Fibroblast of lung (primary cell): ENCODE data around the gene PPFIBP1. TPM values are rescaled to one million over a fixed set of nuclear protein-coding genes. Genes with fewer than 3 reads are reported as not detected.

Source experiments
- DNase-seq, 2 donors: peaks; one replicate each; pipeline versions ENCODE4 v3.0.0 to v3.0.0-alpha.2; 2010; ENCODE audit warnings: low read depth in 2 of 2
- H2AFZ ChIP-seq: 2 replicates; pipeline ENCODE4 v1.5.1; 2012; ENCODE audit warnings: low read length, control low read depth, inconsistent platforms
- H3K27ac ChIP-seq: 2 replicates; pipeline ENCODE4 v1.5.1; 2011; ENCODE audit warnings: low read length, control low read depth; ENCODE audit not compliant: insufficient read depth
- H3K27me3 ChIP-seq: 2 replicates; pipeline ENCODE4 v1.5.1; 2011; ENCODE audit warnings: mild to moderate bottlenecking, low read length; ENCODE audit not compliant: control insufficient read depth, insufficient read depth
- H3K36me3 ChIP-seq: 2 replicates; pipeline ENCODE4 v1.5.1; 2011; ENCODE audit warnings: low read length; ENCODE audit not compliant: control insufficient read depth, insufficient read depth
- H3K4me1 ChIP-seq: 2 replicates; pipeline ENCODE4 v1.5.1; 2011; ENCODE audit warnings: low read length; ENCODE audit not compliant: control insufficient read depth, insufficient read depth; ENCODE audit errors: extremely low read depth
- H3K4me2 ChIP-seq: 2 replicates; pipeline ENCODE4 v1.5.1; 2011; ENCODE audit warnings: low read length, control low read depth; ENCODE audit not compliant: insufficient read depth; ENCODE audit errors: extremely low read depth
- H3K4me3 ChIP-seq, 4 experiments: fragments of 200-600 bp in 1 of 4; sonication (generic) in 1 of 4; replicated peaks in 1 of 4; 2 replicates each; pipeline ENCODE4 v1.5.1; 2011 to 2016; ENCODE audit warnings: low read length in 4 of 4, low read depth in 3 of 4, mild to moderate bottlenecking in 3 of 4, control low read depth in 2 of 4, inconsistent platforms in 1 of 4, mixed read lengths in 1 of 4; ENCODE audit not compliant: insufficient read depth in 1 of 4; ENCODE audit errors: control extremely low read depth in 1 of 4
- H3K79me2 ChIP-seq: 2 replicates; pipeline ENCODE4 v1.5.1; 2012; ENCODE audit warnings: mild to moderate bottlenecking, low read length, inconsistent platforms; ENCODE audit not compliant: control insufficient read depth, insufficient read depth
- H3K9ac ChIP-seq: 2 replicates; pipeline ENCODE4 v1.5.1; 2011; ENCODE audit warnings: mild to moderate bottlenecking, low read length, control low read depth; ENCODE audit not compliant: insufficient read depth
- H3K9me3 ChIP-seq: 2 replicates; pipeline ENCODE4 v1.5.1; 2012; ENCODE audit warnings: low read depth, low read length; ENCODE audit not compliant: control insufficient read depth, insufficient read depth
- H4K20me1 ChIP-seq: 2 replicates; pipeline ENCODE4 v1.5.1; 2011; ENCODE audit warnings: low read length; ENCODE audit not compliant: control insufficient read depth, insufficient read depth; ENCODE audit errors: extremely low read depth
- CTCF ChIP-seq, 2 donors: IDR thresholded peaks in 1 of 2; conservative IDR thresholded peaks in 1 of 2; 1 replicate in 1 of 2; 2 replicates in 1 of 2; pipeline ENCODE4 v1.5.1; 2011 to 2012; ENCODE audit warnings: low read length in 2 of 2, control low read depth in 1 of 2, inconsistent platforms in 1 of 2, low read depth in 1 of 2, mild to moderate bottlenecking in 1 of 2
- EZH2 ChIP-seq: IDR thresholded peaks from 2 replicates; pipeline ENCODE4 v1.5.1; 2012; ENCODE audit warnings: low read length, control low read depth, mild to moderate bottlenecking; ENCODE audit errors: missing control alignments
- polyA plus RNA-seq, 2 donors: library from polyadenylated mRNA; depleted of rRNA in 1 of 2; stranded (reverse) in 1 of 2; unstranded in 1 of 2; fragments of >200 nt; gene quantifications; 2 replicates each; pipeline ENCODE4 v1.2.1, GENCODE V29; 2011 to 2012; ENCODE audit warnings: missing spikeins in 1 of 2
- total RNA-seq: library from RNA; depleted of rRNA; stranded (reverse); fragments of >200 nt; gene quantifications from 2 replicates; pipeline ENCODE4 v1.2.1, GENCODE V29; 2014

Gene PPFIBP1
- total and polyA plus RNA-seq, 2 donors (not counting 1 experiment from before 2014, with no cell fraction given): 65.1 to 93.0 TPM

GRCh38 chr12:27534060-27534764 is 10.2 kb downstream of the PPFIBP1 start:
- Histone ChIP-seq H3K27me3 (no peaks in the 10 kb centered on the region), H3K36me3 (peaks cover 4% of the 10 kb centered on the region), H3K9ac (no peak overlapping the region), H3K4me2 (no peak overlapping the region), H2AFZ (no peak overlapping the region), H4K20me1 (no peaks in the 10 kb centered on the region), H3K79me2 (peaks cover 90% of the 10 kb centered on the region), H3K4me3 (no peak overlapping the region), H3K9me3 (no peaks in the 10 kb centered on the region), H3K27ac (no peak overlapping the region), H3K4me1 (peaks cover 10% of the 10 kb centered on the region)
- no peak for TF ChIP-seq EZH2
- TF ChIP-seq CTCF (conservative IDR thresholded peaks at IDR 0.05 in 1 of 2, IDR thresholded peaks at IDR 0.05 in 1 of 2; ENCODE audit: low read depth in 1 of 2, low read length in 2 of 2): no peak
- peak in 1 of 2 donors; percentile 60 for DNase-seq

GRCh38 chr12:27534765-27535161 is 10.8 kb downstream of the PPFIBP1 start:
- Histone ChIP-seq H3K4me1 (peaks cover 10% of the 10 kb centered on the region), H4K20me1 (no peaks in the 10 kb centered on the region), H3K27me3 (no peaks in the 10 kb centered on the region), H3K4me3 (no peak overlapping the region), H2AFZ (no peak overlapping the region), H3K9ac (no peak overlapping the region), H3K36me3 (peaks cover 4% of the 10 kb centered on the region), H3K27ac (no peak overlapping the region), H3K4me2 (no peak overlapping the region), H3K9me3 (no peaks in the 10 kb centered on the region), H3K79me2 (peaks cover 91% of the 10 kb centered on the region)
- no peak for DNase-seq
- TF ChIP-seq CTCF (conservative IDR thresholded peaks at IDR 0.05 in 1 of 2, IDR thresholded peaks at IDR 0.05 in 1 of 2; ENCODE audit: low read depth in 1 of 2, low read length in 2 of 2) (no peak), EZH2 (no peak)

GRCh38 chr12:27535318-27535717 is 11.3 kb downstream of the PPFIBP1 start:
- H3K79me2 ChIP-seq: peaks cover 91% of the 10 kb centered on the region
- H3K27ac ChIP-seq: no peak overlapping the region
- H2AFZ ChIP-seq: no peak overlapping the region
- no peaks in the 10 kb centered on the region for H3K9me3 ChIP-seq
- no peaks in the 10 kb centered on the region for H4K20me1 ChIP-seq
- no peak overlapping the region for H3K4me2 ChIP-seq
- peaks cover 4% of the 10 kb centered on the region for H3K36me3 ChIP-seq
- no peak overlapping the region for H3K9ac ChIP-seq
- TF ChIP-seq EZH2: no peak
- no peak overlapping the region for H3K4me3 ChIP-seq
- peaks cover 10% of the 10 kb centered on the region for H3K4me1 ChIP-seq
- H3K27me3 ChIP-seq: no peaks in the 10 kb centered on the region
- DNase-seq: no peak
